ENCODE results near the gene AZU1.
"Not testable (repeated sequence)": the region's sequence is repeated elsewhere in the genome, so short reads cannot be mapped to it uniquely, and the experiment has no call there.

Gene AZU1

DNA sequence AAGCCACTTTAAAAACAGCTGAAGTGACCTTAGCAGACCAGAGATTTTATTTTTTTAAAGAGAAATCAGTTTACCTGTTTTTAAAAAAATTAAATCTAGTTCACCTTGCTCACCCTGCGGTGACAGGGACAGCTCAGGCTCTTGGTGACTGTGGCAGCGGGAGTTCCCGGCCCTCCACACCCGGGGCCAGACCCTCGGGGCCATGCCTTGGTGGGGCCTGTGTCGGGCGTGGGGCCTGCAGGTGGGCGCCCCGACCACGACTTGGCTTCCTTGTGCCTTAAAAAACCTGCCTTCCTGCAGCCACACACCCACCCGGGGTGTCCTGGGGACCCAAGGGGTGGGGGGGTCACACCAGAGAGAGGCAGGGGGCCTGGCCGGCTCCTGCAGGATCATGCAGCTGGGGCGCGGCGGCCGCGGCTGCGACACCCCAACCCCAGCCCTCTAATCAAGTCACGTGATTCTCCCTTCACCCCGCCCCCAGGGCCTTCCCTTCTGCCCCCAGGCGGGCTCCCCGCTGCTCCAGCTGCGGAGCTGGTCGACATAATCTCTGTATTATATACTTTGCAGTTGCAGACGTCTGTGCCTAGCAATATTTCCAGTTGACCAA lies 16.7 kb upstream of the AZU1 start:
- DNase-seq (ENCODE audit: low read depth): no peak

GRCh38 chr19:811506-812048 lies 16.1 kb upstream of the AZU1 start:
- no peak for DNase-seq (ENCODE audit: low read depth)

- no peak for DNase-seq (ENCODE audit: low read depth)
These were observed 15.4 kb upstream of the AZU1 start for GRCh38 chr19:812049-812746.

DNA sequence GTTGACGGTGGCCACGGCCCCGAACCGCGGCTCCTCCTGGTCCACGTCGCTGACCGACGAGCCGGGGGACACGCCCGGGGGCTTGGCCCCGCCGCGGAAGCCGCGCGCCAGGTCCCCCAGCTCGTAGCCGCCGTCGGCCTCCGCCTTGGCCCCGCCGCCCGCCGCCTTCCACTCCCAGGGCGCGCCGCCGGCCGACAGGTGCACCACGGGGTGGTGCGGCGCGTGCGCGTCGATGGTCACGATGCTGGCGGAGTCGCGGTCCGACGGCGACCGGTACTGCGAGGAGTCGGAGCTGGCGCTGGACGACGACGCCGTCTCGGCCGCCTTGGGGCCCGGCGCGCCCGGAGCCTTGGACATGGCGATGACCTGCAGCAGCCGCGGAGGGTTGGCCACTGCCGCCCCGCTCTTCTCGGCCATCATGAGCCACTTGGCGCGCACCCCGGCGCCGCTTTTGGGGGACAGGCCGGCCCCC lies 14.9 kb upstream of the AZU1 start:
- DNase-seq (ENCODE audit: low read depth): no peak

DNA sequence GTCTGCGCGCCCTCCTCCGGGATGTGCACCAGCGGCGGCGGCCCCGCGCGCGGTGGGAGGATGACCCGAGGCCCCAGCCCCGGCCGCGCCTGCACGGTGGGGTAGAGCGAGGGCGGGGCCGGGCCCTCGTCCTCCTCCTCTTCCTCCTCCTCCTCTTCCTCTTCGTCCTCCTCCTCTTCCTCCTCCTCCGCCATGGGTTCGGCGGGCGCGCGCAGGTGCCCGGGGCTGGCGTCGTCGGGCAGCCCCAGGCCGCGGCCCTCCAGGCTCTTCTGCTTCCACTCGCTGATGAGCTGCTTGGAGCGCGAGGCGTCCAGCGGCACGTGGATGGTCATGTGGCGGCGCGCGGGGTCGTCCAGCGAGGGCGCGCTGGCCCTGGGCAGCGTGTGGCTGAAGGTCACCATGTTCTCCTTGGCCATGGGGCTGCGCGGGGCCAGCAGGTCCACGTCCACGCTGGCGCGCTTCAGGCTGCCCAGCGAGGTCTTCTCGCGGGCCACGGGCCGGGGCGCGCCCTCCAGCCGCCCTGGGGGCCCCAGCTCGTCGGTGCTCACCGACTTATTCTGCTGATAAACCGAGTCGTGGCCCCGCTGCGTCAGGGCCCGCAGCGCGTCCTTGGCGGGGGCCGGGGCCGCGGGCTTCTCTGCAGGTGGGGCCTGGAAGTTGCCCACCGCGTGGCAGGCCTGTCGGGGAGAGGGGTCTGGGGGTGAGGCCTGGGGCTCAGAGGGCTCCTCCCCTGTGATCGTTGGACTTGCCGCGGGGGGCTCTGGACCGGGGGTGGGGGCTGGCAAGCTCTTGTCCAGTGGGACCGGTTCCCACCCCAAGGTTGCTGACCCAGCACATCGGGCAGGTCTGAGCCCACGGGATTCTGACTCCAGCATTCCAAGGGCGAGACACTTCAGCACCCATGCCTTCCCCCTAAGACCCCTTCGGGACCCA lies 14.2 kb upstream of the AZU1 start:
- no peak for DNase-seq (ENCODE audit: low read depth)

DNA sequence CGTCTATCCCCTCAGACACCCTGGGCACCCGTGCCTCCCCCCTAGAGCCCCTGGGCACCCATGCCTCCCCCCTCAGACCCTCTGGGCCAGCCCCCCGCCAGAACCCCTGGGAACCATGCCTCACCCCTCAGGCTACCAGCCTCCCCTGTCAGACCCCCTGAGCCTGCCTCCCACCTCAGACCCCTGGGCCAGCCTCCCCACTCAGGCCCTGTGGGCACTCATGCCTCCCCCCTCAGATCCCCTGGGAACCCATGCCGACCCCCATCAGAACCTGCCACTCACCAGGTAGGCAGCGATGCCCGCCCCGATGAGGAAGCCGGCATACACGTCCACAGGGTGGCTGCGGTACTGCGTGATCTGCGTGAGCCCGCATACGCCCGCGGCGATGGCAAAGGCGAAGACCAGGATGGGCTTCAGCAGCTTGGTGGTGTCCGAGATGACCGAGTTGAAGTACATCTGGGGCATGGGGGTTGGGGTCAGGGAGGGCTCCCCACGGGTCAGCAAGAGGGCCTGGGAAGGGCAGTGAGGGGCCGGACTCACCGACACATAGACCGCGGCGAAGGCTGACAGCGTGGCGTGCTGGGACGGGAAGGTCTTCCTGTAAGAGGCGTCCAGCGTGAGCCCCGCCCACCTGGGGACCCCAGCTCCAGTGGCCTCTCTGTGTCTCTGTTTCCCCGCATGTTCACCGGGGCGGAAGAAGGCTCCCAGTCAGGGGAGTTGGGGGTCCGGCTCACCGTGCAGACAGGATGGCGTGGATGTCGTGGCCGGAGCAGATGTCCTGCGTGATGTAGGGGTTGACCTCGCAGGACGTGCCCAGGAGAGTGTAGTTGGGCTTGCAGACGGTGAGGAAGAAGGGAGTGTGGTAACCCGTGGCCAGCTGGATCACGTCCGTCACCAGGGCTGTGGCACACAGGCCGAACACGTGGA lies 13.2 kb upstream of the AZU1 start:
- no peak for DNase-seq (ENCODE audit: low read depth)

- no peak for DNase-seq (ENCODE audit: low read depth)
These were observed 12.4 kb upstream of the AZU1 start for GRCh38 chr19:815079-815774.

- DNase-seq (ENCODE audit: low read depth): no peak
These were observed 11.7 kb upstream of the AZU1 start for GRCh38 chr19:815775-816499.

GRCh38 chr19:816500-816857 lies 11.2 kb upstream of the AZU1 start:
- no peak for DNase-seq (ENCODE audit: low read depth)

- DNase-seq (ENCODE audit: low read depth): not testable (repeated sequence)
These were observed 7.4 kb upstream of the AZU1 start for GRCh38 chr19:820212-820611.

- DNase-seq (ENCODE audit: low read depth): no peak
These were observed 6.3 kb upstream of the AZU1 start for GRCh38 chr19:821231-821824.

- no peak for DNase-seq (ENCODE audit: low read depth)
These were observed 5.7 kb upstream of the AZU1 start, which contains the start of gene PLPPR3 for GRCh38 chr19:821825-822503. TSS of gene PLPPR3 (minus strand) at chr19:821955. CDS start at chr19:821559, 396 bp downstream.

GRCh38 chr19:823565-824121 lies 4.0 kb upstream of the AZU1 start:
- DNase-seq (ENCODE audit: low read depth): no peak

- no peak for DNase-seq (ENCODE audit: low read depth)
These were observed 2.8 kb upstream of the AZU1 start for GRCh38 chr19:824885-825284.

DNA sequence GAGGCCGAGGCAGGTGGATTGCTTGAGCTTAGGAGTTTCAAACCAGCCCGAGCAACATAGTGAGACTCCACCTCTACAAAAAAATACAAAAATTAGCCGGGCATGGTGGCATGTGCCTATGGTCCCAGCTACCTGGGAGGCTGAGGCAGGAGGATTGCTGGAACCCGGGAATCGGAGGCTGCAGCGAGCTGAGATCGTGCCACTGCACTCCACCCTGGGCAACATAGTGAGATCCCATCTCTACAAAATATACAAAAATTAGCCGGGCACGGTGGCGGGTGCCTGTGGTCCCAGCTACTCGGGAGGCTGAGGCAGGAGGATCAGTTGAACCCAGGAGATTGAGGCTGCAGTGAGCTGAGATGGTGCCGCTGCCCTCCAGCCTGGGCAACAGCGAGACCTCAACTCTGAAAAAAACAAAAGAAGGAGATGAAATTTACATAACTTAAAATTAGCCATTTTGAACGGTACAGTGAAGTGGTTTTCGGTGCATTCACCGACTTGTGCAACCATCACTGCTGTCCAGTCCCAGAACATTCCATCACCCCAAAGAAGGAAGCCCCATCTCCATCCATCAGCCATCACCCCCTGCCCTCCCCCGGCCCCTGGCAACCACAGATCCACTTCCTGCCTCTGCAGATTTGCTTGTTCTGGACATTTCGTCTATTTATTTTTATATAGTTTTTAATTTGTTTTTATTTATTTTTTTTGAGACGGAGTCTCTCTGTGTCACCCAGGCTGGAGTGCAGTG lies 1.6 kb upstream of the AZU1 start:
- no peak for DNase-seq (ENCODE audit: low read depth)

DNA sequence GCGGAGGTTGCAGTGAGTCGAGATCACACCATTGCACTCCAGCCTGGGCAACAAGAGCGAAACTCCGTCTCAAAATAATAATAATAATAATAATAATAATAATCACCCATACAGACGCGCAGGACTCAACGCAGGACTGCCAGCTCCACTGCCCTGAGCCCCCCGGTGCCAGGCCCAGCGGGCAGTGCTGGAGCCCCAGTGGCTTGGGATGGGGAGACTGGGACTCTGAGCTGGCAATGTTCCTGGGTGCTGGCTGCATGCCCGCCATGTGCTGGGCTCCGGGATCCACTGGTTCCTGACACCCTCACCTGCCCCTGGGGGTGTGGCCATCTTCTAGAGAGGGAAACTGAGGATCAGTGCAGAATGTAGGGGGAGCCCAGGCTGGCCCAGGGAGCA lies 325 bp upstream of the AZU1 start:
- no peak for DNase-seq (ENCODE audit: low read depth)

GRCh38 chr19:829129-829758 lies 1.6 kb downstream of the AZU1 start:
- DNase-seq (ENCODE audit: low read depth): no peak

All from stimulated activated CD8-positive, alpha-beta memory T cell treated with anti-CD3 and anti-CD28 coated beads, Interleukin-12 subunit alpha, Interleukin-12 subunit beta, amount 100 ng/mL, for 1 hour (primary cell).